ENCODE data around the gene P2RX1.
A peak's percentile ranks its signal among the peaks of the same experiment; 100 is the strongest.

P2RX1 gene

DNA sequence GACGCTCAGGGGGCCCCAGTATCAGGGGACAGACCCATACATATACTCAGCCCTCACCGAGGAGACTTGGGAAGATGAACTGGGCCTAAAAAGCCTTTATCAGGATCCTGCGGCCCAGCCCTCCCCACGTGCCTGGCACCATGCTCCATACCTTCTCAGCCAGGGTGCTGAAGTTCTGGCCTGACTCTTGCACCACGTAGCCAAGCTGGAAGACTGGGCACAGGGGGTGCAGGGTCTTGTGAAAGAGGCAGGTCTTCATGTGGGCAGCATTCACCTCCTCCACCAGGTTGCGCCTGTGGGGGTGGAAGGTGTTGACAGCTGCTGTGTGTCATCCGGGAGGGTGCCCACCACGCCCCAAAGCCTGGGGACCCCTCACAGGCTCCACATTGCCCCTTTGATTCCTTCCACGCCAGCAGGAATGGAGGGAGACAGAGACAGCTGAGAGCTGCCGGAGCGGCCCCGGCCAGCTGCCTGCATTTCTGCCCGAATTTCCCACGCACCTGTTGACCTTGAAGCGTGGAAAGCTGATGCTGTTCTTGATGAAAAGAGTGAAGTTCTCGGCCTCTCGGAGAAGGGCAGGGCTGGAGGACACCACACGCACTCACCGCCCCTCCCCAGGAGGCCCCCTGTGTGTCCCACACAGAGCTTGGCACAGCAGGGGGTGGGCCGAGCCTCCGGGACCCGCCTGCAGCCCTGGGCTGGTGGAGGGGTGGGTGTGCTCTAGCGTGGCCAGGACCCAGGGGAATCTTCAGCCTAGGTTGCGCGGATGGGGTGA, 13.0 kb downstream of the P2RX1 start:
- DNase-seq, result no peak

DNA sequence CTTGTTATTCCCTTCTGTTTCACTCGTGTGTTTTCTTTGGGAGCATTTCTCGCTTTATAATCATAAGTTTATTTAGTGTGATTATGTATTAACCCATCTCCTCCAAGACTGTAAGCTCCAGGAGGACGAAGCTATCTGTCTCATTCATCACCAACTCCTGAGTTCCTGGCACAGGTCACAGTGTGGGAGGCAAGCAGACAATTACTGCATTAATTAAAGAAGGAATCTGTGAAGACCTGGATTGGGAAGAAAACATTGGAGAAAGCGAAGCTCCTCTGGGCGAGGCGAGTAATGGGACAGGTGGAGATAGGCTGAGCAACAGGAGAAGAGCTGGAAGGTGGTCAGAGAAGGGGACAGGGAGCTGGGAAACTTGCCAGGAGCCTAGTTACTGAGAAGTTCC, 15.6 kb downstream of the P2RX1 start:
- no peak for DNase-seq

DNA sequence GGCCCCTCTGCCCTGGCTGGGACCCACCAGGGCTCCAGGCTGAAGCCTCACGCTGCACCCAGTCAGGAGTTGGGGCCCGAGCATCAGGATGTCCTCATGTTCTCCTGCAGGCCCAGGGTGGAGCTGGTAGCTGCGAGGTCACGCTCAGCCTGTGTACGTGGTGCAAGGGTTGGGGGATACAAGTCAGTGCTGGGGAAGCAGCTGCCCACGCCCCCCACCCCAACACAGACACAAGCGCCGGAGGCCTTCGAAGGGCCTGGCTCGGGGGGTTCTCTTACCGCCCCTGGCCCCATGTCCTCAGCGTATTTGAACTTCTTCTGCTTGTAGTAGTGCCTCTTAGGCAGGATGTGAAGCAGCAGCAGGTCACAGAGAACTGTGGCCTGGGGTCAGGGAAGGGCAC, 18.5 kb downstream of the P2RX1 start:
- DNase-seq, result no peak

DNA sequence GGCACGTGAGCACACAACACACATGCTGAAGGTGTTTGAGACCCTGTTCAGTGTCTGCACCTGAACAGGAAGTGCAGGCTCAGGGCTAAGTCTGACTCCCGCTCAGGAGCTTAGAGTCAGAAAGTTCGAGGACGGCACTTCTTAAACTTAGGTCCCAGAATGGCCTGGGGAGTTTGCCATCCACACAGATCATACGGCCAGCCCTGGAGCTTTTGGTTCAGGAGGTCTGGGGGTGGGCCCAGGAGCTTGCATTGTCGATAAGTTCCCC, 19.4 kb downstream of the P2RX1 start:
- DNase-seq, result no peak

DNA sequence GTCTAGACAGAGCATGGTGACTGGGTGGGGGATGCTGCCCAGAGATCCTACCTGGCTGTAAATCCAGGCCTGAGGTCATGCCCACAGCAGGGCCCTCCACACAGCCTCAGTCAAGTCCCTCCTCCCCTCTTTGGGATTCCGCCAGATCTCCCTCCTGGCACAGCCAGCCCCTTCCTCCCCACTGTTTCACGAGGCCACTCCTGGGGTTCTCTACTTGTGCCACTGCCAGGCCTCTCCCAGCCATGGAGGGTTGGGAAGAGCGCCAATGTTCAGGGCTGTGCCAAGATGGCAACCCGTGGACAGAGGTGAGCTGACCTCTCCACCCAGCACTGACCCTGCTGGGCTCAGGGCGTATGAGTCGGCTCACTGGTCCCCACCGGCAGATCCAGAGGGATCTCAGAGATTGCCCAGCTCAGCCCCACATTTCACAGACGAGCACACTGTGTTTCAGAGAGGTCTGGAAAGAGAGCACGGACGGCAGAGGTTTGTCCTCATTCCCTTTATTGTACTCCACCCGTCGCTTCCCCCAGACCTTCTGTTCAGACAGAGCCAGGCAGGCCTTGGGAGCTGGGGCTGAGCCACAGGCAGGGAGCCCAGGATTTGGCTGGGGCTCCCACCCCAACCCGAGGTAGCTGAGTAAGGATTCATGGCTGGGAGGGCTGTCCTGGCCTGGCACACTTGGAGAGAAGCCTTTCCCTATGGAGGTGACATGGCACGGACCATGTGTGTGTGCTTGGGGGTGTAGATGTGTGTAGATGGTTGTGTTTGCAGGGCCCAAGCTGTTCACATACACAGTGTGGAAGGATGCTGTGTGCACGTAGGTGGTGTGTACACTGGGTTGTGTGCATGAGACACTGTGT, 19.9 kb downstream of the P2RX1 start:
- DNase-seq, result no peak

DNA sequence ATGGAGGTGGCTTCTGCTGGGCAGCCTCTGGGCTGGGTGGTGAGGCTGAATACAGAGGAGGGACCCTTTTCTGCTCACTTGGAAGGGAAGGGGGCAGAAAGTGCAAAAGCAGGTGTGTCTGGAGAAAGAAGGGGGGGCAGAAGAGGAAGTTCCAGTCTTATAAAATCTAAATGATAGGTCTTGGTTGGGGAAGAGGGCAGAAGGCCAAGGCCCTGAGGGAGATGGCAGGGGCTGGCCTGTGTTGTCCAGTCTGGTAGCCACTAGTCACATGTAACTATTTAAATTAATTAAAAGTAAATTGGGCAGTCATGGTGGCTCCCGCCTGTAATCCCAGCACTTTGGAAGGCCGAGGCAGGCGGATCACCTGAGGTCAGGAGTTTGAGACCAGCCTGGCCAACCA, 20.9 kb downstream of the P2RX1 start:
- DNase-seq, result no peak

DNA sequence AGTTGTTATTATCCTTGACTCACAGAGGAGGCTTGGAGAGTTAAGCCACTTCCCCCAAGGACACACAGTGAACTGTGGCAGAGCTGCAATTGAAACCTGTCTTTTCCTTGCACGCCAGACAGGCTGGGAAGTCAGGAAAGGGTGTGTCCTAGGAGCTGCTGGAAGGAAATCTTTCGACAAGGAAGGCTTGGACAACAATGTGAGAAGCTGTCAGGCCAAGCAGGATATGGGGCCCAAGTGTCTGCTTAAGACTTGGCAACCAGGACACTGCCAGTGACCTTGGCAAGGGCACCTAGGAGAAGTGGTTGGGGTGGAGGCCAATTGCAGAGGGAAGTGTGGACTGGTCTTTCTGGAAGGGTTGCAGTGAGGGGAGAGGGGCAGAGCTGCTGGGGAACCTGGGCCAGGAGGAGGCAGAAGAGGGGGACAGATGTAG, 21.3 kb downstream of the P2RX1 start:
- peak; percentile 61 for DNase-seq

DNA sequence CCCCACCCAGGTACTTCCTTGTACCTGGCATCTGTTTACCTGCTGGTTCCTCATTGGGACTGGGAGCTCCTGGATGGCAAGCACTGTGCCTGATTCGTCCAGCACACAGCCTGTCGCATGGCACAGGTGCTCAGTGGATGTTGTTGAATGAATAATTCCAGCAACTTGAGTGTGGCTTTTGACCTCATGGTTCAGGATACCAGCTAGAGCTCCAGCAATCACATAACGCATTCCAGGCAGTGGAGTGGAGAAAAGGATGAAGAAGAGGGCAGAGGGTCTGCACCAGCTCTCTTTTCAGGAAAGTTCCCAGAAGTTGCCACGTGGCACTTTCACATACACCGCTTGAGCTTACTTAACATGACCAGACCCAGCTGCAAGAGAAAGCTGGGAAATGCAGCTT, 22.1 kb downstream of the P2RX1 start:
- DNase-seq, result no peak

DNA sequence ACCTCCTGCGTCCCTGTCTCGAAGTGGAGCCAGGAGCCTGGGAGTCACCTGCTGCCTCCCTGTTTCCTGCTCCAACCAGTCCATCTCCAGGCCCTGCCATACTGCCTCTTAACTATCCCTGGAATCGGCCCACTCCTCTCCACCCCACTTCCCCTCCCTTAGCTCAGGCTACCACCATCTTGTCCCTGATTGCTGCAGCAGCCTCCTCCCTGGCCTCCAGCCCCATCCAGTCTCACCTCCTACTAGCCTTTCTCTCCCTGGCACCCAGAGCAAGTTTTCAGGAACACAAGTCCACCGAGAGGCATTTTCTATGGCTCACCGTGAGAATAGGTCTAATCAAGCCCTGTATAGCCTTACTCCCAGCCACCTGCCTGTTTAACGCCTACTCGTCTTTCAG, 22.5 kb downstream of the P2RX1 start:
- no peak for DNase-seq

DNA sequence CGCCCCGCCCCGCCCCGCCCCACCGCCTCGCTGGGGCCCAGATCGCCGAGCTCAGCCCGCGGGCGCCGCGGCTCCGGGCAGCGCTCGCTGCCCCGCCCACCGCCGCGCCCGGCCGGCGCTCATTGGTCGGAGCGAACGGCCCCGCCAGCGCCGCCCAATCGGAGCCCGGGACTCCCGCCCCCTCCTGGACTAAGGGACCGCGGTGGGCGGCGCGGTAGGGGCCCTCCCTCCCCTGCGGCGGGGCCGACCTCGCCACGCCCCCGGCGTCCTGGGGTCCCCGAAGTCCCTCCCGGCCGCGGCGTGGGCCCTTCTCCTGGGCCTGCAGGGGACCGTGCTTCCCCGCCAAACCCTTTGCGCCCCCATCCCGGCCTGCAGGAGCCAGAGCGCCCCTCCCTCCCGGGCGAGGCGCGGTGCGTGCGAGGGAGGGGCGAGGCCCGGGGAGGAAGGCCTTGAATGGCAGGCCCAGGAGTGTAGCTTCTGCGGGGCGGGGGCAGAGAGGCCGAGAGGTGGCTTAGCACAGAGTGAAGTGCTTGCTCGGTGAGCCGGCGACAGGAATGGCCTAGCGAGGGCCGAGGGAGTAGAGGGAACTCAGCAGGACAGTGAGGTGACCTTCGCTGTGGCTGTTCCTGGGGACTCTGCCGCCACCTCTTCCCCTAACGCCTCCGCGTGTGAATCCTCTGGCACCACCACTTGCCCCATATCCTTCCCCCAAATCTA, 23.1 kb downstream of the P2RX1 start, which contains the start of gene CAMKK1:
CAMKK1 (minus strand) TSS at position 51 of the 717 bp plus-strand sequence. CDS start 7,366 bp downstream, outside the sequence.
- peak; percentile 92 for DNase-seq

DNA sequence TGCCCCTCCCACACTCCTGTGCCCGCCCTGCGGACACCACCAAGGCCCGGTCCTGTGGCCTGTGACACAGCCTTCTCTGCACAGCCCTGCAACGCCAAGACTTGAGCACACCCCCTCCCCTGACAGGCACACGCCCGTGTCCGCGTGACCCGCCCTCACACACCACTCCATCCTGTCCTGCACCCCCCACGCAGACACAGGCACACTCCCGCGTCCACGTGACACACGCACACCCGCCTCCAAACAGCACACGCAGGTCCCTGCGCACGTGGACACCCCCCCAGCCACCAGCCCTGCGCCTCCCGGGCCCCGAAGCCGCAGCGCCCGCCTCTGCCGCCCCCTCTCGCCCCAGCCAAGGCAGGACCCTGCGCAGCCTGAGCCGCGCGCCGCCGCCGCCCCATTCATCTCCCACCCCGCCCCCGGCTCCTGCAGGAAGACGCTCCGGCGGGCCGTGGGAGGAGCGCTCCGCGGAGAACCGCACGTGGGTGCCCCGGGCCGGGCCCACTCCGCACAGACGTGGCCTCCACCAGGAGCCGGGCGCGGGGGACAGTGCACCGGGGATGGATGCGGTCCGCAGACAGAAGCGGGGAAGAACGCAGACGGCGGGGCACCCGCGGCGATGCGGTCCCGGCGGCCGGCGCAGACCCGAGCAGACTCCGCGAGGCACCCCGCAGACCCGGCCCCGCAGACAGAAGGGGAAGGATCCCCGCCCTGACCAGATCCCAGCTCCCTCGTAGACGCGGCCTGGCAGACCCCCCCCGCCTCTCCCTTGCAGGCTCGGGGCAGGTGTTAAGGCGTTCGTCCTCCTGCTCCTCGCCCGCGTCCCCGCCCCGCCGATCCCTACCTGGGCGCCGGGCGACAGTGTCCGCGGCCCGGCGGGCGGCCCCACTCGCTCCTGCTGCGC, 23.9 kb downstream of the P2RX1 start:
- DNase-seq, result peak; percentile 86

DNA sequence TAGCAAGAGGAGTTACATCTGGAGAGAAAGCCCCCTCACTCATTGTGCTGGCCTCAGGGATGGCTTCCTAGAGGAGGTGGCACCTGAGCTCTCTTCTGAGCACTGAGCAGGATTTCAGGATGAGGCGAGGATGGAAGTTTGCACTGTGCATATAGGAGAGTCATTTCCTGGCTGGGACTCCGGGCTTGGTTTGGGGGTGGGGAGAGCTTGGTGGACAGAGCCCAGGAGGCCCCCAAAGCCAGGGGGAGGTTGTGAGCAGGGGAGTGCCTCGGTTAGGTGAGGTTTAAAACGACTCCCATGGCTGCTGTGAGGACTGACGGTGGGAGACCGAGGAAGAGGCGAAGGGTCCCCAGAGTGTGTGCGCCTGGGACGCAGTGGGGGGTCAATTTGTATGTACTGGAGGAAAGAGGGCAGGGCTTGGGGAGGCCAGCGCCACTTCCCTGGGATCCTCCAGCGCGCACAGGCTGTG, 24.6 kb downstream of the P2RX1 start:
- no peak for DNase-seq

DNA sequence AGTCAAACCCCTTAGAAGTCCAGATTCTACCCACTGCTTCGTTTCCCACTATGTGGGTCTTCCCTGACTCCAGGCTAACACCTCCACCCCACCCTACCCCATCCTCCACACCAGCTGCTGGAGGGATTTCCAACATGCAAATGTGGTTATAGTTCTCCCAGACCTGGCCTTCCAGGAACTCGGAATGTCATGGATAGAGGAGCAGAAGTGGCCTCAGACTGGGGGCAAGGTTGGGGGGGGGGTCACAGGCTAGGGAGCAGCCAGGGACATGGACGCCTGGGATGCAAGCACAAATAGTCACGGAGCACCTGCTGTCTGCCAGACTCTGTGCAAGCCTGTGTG, 25.4 kb downstream of the P2RX1 start:
- DNase-seq, result no peak

DNA sequence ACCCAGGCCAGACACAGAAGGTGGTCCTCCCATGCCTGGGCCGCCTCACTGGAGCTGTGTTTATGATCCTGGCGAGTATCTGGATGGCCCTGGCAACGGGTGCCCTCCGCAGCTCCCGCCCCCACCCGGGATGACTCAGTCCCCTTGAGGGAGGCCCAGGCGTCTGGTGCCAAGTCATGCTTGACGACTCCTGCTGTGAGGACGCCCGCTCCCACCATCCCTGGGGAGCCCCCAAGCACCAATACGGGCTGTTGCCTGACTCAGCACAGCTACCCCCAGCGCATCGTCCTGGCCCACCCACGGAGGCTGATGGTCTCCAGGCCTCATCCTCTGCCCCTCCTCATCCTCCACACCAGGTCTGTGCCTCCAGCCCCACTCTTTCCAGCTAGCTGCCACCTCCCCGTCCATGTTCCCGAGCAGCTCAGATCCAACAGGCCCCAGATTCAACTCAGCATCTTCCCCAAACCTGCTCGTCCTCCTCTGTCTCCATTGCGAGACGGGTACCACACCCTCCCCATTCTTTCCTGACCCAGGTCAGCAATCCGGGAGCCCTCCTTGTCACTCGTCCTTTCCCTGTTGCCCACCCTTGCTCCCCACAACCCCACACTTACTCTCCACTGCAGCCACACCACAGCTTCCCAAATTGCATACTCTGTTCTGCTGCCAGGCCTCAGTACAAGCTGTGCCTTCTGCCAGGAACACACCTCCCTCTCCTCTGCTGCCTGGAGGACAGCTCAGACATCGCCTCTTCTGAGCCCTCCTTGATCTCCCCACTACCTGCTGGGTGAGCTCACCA, 26.0 kb downstream of the P2RX1 start:
- DNase-seq, result peak; percentile 62

DNA sequence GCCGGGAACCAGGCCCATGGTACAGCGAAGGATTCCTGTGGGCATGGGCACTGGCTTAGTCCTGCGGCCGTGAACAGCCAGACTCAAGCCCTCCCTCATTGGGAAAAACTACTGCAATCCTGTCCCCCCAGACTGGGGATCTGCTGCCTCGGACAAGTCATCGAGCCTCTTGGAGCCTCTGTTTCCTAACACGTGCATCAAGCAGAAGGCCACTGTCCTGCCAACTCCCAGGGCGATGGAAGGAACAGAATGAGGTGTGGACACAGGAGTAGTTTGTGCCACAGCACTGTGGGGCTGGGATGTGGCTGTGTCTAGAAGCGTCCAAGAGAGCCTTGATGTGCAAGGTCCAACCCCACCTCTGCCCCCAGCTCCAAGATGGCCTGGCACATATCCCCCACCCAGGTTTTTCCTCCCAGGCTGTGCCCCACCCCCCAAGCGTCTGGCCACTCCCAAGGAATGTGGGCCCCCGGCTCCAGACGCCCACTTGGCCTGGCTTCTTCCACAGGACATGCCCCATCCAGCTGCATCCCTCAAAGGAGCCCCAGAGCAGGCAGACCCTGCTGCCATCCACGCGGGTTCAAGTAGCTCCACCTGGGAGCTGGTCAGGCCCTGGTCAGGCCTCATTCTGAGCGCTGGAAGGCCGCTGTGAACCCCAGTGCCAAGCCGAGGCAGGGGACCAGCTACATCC, 26.8 kb downstream of the P2RX1 start:
- DNase-seq, result no peak

DNA sequence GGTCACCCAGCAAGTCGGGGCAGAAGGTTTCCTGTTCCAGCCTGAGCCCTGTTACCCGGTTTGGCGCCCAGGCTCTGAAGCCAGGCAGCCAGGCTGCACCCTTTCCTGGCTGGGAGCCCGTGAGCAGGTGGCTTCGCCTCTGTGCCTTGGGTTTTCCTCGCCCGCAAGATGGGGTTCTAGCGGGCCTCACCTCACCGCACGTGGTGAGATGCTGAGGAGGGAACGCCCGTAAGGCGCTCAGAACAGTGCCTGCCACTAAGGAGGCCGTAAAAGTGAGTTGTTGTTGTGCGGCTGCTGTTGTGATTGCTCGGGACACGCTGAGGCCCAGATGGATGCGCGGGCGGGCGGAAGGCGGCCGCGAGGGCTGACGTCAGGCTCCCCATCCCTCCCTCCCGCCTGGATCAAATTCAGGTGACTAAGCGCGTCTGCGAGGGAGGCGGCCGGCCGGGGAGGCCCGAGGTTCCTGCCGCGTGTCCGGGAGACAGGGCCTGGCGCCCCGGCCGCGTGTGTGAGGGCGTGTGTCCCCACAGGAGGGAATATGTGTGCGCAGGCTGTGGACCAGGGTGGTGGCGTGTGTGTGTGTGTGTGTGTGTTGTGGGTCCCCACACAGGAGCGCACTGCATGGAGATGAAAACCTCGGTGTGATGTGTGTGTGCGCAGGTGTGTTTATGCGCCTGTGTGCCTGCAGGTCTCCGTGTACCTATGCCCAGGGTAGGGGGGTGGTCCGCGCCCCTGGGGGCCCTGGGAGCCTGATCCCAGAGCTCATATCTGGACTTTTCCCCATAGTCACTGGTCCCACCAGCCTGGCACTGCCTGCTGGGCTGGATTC, 27.7 kb downstream of the P2RX1 start:
- DNase-seq, result no peak

DNA sequence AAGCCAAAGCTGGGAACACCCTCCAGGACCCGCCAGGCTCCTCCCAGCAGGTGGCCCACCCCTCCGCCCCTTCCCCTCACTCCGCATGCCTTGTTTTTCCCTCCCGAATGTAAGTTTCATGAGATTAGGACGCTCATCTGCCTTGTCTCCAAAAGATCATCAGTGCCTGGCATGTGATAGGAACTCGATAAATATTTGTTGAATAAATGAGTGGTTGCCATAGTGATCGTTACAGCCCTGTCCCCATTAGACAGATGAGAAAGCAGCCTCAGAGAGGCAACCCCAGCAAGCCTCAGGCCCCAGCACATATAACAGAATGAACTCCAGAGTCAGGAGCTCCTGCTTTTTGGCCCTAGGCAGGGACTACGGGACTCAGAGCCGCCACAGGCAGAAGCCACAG, 28.5 kb downstream of the P2RX1 start:
- DNase-seq, result no peak

DNA sequence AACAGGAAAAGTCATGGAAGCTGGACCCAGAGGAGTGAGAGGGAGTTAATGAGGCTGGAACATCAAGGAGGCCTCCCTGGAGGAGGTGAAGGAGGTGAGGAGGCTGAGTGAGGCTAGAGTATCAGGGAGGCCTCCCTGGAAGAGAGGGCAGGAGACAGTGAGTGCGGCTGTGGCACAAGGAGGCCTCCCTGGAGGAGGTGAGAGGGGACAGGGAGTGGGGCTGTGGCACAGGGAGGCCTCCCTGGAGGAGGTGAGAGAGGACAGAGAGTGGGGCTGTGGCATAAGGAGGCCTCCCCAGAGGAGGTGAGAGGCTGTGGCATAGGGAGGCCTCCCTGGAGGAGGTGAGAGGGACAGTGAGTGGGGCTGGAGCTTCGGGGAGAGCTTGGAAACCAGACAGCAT, 28.9 kb downstream of the P2RX1 start:
- DNase-seq, result no peak

DNA sequence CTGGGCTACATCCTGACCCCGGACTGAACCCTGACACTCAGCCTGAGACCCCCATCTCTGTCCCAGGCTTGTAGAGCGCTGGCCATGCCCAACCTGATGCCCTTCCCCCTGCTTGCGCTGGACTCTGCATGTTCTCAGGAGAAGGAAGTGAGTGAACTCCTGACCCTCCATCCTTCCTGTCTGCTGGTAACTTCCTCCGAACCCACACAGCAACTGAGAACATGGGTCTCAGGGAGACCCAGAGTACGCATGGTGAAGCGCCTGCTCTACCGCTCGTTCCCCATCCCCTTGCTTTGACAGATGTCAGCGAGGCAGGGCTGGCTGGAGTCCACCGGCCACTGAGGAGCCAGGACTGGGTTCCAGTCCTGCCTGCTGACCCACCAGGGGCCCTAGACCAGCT, 29.5 kb downstream of the P2RX1 start:
- peak; percentile 64 for DNase-seq

DNA sequence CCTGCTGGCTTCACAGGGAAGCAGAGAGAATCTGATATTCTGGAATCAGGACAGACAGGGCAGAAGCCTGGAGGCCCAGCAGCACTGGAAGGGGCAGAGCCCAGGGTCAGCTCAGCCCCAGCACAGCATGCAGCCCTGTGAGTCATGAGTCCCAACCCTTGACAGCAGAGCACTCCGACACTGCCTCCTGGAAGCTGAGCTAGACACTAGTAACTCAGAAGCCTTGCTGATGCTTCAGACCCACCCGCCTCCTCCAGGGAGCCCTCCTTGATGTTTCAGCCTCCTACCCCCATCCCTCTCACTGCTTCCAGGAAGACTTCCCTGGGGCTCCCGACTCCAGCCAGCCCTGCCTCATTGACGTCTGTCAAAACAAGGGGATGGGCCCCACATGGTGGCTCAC, 30.3 kb downstream of the P2RX1 start:
- DNase-seq, result peak; percentile 8
